HFFc6 (cell line): ENCODE results near the gene DLK1. TPM values are rescaled to one million over a fixed set of nuclear protein-coding genes. Genes with fewer than 3 reads are reported as not detected.
A peak's percentile ranks its signal among the peaks of the same experiment; 100 is the strongest.

ENCODE experiments used
- DNase-seq: peaks from one replicate; pipeline ENCODE4 v3.0.0-alpha.2; 2018
- H3K27ac Mint-ChIP-seq: 2 replicates; pipeline ENCODE4 v1.8.0; 2020; ENCODE audit warnings: mild to moderate bottlenecking, mixed read lengths
- H3K27me3 Mint-ChIP-seq: 2 replicates; pipeline ENCODE4 v1.8.0; 2021; ENCODE audit warnings: mild to moderate bottlenecking, moderate library complexity, mixed read lengths; ENCODE audit not compliant: insufficient read depth
- H3K36me3 Mint-ChIP-seq: 2 replicates; pipeline ENCODE4 v1.8.0; 2021; ENCODE audit warnings: low read depth, mixed read lengths
- H3K4me1 Mint-ChIP-seq: 2 replicates; pipeline ENCODE4 v1.8.0; 2020; ENCODE audit warnings: low read depth, mixed read lengths
- H3K4me3 Mint-ChIP-seq: 2 replicates; pipeline ENCODE4 v1.8.0; 2020; ENCODE audit warnings: mild to moderate bottlenecking, moderate library complexity, mixed read lengths
- H3K9me3 Mint-ChIP-seq: 2 replicates; pipeline ENCODE4 v1.8.0; 2020; ENCODE audit warnings: mild to moderate bottlenecking, mixed read lengths
- total RNA-seq, 6 experiments: library from RNA; stranded (reverse); fragmentation: NEBNext Ultra II Directional; extraction: Animal tissue kit (Norgen Biotek cat#: 25700); gene quantifications; 2 replicates in 1 of 6; 3 replicates in 5 of 6; pipeline ENCODE4 v1.2.3, GENCODE V29; 2021
- TF ChIP-seq, protein P1 (sequence below): fragments of 200-600 bp; sonication (generic); IDR thresholded peaks from 2 replicates; pipeline ENCODE4 v1.5.0; 2021; ENCODE audit warnings: antibody characterized with exemption, mild to moderate bottlenecking

The DLK1 gene
- total RNA-seq, 6 experiments from 2014 or later = not detected

DNA sequence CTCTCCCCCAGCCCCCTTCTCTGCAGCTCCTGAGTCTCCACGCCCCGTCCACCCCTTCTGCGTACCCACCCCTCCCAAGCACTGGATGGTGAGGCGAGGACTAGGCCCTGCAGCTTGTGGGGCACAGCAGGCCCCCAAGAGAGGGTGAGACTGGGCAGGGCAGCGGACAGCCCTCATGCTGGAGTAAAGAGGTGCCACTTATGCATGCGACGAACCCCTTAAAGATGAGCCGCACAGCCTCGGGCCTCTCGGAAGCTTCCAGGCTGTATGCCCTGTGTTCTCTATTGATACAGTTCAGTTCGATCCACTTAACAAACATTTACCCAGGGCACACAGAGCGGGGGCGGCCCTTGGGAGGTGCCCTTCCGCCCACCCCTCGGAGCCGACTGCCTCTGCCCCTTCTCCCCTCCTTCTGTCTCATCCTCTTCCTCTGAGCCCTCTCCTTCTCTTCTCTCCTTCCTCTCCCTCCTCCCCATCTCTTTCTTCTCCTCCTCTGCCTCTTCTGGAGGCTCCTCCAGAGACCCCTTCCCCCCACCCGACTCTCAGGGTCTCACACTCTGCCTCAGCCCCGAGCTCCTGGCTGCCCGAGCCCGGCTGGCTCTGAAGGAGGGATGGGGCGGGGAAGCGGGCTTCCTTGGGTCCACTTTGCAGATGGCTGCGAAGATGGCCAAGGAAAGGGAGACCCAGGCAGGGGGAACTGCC is 32.7 kb upstream of the DLK1 start:
- Mint-ChIP-seq H3K27me3 (no peaks in the 10 kb centered on the region; the same call in 1 of the 2 replicates), H3K4me1 (peaks cover 67% of the 10 kb centered on the region), H3K9me3 (no peaks in the 10 kb centered on the region), H3K4me3 (no peak overlapping the region), H3K27ac (peak overlapping the region; percentile 99), H3K36me3 (no peaks in the 10 kb centered on the region)
- TF ChIP-seq, protein P1, sequence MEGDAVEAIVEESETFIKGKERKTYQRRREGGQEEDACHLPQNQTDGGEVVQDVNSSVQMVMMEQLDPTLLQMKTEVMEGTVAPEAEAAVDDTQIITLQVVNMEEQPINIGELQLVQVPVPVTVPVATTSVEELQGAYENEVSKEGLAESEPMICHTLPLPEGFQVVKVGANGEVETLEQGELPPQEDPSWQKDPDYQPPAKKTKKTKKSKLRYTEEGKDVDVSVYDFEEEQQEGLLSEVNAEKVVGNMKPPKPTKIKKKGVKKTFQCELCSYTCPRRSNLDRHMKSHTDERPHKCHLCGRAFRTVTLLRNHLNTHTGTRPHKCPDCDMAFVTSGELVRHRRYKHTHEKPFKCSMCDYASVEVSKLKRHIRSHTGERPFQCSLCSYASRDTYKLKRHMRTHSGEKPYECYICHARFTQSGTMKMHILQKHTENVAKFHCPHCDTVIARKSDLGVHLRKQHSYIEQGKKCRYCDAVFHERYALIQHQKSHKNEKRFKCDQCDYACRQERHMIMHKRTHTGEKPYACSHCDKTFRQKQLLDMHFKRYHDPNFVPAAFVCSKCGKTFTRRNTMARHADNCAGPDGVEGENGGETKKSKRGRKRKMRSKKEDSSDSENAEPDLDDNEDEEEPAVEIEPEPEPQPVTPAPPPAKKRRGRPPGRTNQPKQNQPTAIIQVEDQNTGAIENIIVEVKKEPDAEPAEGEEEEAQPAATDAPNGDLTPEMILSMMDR = no peak
- DNase-seq = no peak

DNA sequence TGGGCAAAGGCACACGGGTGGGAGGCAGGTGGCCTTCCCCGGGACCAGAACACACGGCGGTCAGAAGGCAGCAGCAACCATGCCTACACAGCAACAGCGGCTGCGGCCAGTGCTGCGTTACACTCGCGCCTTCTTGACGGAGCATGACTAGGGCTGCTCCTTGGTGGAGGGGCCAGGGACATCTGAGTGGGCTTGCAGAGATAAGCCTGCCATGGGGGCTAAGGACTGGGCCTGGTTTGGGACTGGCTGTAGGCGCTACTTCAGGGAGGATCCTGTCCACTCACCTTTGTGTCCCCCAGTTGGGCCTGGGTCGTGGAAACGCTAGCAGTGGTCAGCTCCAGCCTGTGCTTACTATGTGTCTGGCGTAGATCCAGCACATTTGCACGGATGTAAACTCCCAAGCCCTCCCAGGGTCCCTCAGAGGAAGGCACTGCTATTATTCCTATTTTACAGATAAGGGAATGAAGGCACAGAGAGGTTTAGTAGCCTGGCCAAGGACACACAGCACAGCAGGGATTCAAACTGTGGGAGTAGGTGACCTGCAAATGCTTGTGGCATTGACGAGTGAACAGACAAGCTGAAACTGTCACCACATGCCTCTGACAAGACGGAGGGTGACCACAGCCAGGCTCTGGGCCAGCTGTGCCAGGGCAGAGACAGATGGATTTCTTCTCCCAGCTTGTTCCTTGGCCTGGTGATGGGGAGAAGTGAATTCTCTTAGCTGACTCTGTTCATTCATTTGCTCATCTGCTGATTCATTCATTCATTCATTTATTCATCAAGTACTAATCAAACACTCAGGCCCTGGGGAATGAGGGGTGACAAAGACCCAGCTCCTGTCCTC is 31.9 kb upstream of the DLK1 start:
- Mint-ChIP-seq H3K27ac (peak overlapping the region; percentile 99), H3K4me1 (peaks cover 62% of the 10 kb centered on the region), H3K36me3 (no peaks in the 10 kb centered on the region), H3K9me3 (no peaks in the 10 kb centered on the region), H3K4me3 (no peak overlapping the region), H3K27me3 (no peaks in the 10 kb centered on the region; the same call in 1 of the 2 replicates)
- TF ChIP-seq, protein P1 = no peak
- no peak for DNase-seq

DNA sequence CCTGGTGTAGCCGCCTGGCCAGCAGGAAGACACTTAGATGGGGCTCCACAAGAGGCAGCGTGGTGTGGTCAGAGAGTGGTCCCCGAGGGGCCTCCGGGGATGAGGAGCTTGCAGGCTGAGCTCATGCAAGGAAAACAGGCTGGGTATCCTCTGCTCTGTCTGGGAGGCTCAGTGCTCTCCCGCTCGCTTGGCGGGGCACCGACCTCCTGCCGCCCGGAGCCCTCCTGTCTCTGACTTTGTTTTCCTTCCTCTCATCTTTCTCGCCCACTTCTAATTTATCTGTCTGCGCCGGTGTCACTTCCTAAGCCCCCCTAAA is 31.3 kb upstream of the DLK1 start:
- Mint-ChIP-seq H3K27me3 (peaks cover 1% of the 10 kb centered on the region), H3K9me3 (no peaks in the 10 kb centered on the region), H3K27ac (peak overlapping the region; percentile 59), H3K4me3 (no peak overlapping the region), H3K4me1 (peaks cover 56% of the 10 kb centered on the region), H3K36me3 (no peaks in the 10 kb centered on the region)
- TF ChIP-seq, protein P1 = no peak
- no peak for DNase-seq

DNA sequence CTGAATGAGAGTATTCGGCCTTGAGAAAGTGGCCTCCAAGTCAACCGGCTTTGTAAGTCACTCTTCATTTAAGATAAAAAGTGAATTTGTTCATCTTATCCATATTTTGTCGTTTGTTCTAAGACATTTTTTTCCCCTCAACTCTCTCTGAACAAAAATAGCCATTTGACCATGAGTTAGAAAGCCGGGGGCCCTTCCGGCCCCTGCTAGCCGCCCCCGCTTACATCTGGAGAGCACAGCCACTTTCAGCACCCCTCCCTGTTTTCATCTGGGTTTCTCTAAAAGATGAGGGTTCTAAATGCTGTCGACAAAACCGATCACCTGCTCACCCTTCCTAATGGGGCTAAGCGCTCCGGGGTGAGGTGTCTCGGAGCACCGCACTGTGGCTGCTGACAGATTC is 30.7 kb upstream of the DLK1 start:
- Mint-ChIP-seq H3K36me3 (no peaks in the 10 kb centered on the region), H3K9me3 (no peaks in the 10 kb centered on the region), H3K4me1 (peaks cover 53% of the 10 kb centered on the region), H3K4me3 (no peak overlapping the region), H3K27ac (peak overlapping the region; percentile 20; the same call in 1 of the 2 replicates), H3K27me3 (peaks cover 2% of the 10 kb centered on the region)
- DNase-seq = no peak
- TF ChIP-seq, protein P1 = no peak

DNA sequence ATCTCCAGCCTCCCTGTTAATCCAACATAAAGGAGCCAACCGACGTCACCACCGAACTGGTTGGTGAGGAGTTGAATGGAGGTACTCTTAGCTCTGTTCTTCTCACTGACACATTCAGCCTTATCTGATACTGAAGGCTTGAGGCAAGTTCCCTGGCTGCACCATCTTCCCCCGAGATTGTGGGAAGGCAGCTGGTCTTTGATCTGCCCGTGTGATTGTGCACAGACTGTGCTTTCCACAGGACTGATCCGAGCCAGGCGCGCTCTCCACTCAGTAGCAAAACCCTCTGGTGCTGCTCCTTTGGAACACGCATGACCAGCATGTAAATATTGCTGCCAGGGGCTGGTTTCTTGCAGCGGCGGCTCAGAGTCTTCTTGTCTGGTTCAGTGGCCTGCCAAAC is 30.1 kb upstream of the DLK1 start:
- peaks cover 2% of the 10 kb centered on the region for H3K27me3 Mint-ChIP-seq
- H3K4me3 Mint-ChIP-seq = no peak overlapping the region
- TF ChIP-seq, protein P1 = no peak
- DNase-seq = no peak
- no peaks in the 10 kb centered on the region for H3K36me3 Mint-ChIP-seq
- H3K4me1 Mint-ChIP-seq = peaks cover 48% of the 10 kb centered on the region
- H3K27ac Mint-ChIP-seq = peak overlapping the region; percentile 20; the same call in 1 of the 2 replicates
- no peaks in the 10 kb centered on the region for H3K9me3 Mint-ChIP-seq
